ENCODE measurements around the gene CELA1.

Gene CELA1

GRCh38 chr12:51374361-51374760 lies 27.9 kb upstream of the CELA1 start:
- no peak for DNase-seq

DNA sequence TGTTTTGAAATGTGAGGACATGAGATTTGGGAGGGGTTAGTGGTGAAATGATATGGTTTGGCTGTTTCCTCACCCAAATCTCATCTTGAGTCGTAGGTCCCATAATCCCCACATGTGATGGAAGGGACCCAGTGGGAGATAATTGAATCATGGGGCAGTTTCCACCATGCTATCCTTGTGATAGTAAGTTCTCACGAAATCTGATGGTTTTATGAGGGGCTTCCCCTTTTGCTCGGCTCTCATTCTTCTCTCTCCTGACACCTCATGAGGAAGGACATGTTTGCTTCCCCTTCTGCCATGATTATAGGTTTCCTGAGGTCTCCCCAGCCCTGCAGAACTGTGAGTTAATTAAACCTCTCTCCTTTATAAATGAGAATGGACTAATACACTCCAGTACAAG lies 26.7 kb upstream of the CELA1 start:
- DNase-seq: peak; percentile 34

- no peak for DNase-seq
Measured at GRCh38 chr12:51372021-51372420, 25.5 kb upstream of the CELA1 start.

DNA sequence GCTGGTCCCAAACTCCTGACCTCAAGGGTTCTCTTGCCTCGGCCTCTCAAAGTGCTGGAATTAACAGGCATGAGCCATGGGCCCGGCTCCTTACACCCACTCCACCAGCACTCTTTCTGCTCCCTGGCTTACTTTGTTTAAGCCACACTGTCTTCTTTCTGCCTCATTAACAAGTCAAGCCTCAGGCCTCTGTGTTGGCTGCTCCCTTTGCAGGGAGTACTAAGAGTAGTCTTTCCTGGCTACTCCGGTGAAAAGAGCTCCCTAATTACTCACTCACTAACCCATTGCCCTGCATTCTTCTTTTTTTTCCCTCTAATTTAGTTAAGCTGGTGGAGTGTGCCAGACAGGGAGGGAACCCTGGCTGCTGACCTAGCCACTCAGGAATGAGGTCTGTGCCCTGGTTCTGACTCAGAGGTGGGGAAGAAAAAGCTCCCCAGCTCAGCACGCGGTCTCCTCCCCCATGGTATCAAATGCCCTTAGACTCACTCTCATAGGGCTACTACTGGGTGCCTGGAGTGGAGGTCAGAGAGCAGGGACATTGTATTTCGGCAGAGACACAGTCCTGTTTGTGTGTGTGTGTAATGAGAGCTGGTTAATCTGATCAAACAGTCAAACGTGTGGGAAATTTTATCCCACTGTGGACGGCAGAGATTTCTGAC lies 24.9 kb upstream of the CELA1 start:
- DNase-seq: no peak

DNA sequence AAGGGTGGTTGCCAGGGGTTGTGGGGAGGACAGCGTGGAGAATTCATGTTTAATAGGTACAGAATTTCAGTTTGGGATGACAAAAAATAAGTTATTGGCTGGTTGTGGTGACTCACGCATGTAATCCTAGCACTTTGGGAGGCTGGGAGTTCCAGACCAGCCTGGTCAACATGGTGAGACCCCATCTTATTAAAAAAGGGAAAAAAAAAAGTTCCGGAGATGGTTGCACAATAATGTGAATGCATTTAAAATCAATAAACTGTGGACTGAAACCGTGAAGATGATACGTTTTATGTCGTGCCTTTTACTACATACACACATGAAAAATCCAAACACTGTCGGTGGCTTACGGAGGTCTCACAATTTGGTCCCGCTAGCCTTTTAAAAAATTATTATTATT lies 24.2 kb upstream of the CELA1 start:
- DNase-seq: no peak

GRCh38 chr12:51369581-51369980 lies 23.1 kb upstream of the CELA1 start:
- no peak for DNase-seq

- DNase-seq: peak; percentile 90
Measured at GRCh38 chr12:51368640-51369517, 22.4 kb upstream of the CELA1 start.

DNA sequence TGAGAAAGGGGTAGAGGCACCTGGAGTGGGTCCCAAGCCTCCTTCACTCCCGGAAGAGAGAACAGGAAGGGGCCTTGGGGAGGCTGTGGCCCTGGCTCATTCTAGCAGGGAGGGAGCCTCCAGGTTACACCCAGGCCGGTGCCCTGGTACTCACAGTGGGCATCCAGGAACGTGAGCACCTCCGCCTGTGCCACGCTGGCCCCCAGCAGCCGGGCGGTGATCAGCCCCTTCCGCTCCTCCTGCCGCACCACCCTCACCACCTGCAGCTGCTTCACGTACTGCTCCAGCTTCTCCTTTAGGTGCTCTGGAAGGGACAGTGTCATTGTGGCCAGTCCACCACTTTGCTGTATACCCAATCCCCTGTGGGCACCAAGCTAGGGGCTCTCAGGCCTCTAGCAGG lies 18.8 kb upstream of the CELA1 start:
- no peak for DNase-seq

GRCh38 chr12:51364001-51364400 lies 17.5 kb upstream of the CELA1 start:
- DNase-seq: no peak

DNA sequence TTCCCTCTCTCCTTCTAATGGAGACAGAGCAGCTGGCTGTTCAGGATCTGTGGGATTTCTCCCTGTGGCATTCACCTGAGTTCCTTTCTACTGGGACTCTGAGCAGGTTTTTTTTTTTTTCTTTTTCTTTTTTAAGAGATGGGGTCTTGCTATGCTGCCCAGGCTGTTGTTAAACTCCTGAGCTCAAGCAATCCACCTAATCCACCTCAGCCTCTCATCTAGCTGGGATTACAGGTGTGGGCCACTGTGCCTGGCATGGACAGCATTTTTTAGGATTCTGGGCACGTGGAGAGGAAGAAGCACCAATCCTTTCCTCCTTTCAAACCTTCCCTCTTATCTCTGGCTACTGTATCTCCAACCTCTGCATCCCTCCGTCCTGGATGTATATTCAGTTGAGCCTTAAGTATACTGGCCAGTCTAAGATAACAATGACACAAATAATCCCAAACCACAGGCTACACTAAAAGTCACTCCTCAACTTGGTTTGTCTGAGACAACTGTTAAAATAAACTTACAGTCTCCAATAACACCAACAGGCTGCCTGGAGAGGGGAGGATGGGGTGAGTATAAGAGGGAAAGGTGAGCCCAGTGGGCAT lies 16.4 kb upstream of the CELA1 start:
- DNase-seq: peak; percentile 77

- no peak for DNase-seq
Measured at GRCh38 chr12:51362307-51362706, 15.8 kb upstream of the CELA1 start.

DNA sequence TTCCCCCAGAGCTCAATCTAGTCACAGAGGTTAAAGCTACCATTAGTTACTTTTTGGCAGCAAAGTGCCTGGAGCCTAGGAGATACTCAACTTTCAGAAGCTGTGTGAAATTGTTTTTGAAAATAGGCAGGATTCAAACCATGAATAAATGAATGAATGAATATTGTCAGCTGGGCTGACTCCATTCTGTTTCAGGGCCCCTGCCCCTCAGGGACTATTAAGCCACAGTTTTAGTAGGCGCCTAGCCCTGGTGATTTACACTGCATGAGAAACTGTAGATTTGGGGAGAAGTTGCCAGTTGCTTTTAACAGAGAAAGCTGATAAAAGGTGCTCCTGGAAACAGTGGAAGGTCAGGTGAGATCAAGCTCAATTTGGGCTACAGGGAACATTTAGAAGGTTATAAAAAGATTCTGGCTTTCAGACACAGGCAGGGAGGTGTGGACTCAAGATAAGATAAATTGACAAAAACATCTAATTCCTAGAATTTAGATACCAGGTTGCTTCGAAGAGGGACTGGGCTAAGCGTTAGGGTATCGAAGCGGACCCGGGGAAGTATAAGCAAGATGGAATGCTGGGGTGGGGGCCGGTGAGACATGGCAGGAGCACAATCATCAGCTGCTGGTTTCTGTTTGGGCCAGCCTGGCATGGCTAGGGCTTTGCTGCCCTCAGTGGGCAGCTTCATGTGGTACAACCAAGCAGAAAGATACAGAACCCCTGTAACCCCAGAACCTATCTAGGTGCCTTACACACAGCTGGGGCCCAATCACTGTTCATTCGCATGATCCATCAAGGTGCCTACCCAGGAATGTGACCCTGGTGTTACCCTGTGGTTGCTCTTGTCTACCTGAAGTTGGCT lies 14.9 kb upstream of the CELA1 start:
- peak; percentile 27 for DNase-seq

DNA sequence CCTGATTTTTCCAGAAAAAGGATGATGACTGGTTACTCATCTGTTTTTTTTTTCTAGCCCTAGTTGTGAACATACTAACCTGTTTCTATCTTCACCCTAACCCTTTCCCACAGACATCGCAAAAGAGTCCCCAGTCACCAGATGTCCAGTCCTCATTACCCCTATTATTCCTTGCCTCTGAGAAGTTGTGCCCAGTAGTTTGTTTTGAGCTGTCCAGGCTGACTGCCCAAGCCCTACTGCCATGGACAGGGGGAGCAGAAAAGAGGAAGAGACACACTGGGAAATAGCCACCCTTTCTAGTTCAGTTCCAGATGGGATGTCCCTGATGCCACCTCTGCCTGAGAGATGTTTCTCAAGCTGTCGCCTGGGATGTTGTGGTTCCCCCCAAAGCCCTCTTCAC lies 13.8 kb upstream of the CELA1 start:
- no peak for DNase-seq

GRCh38 chr12:51359851-51360250 lies 13.4 kb upstream of the CELA1 start:
- DNase-seq: no peak

DNA sequence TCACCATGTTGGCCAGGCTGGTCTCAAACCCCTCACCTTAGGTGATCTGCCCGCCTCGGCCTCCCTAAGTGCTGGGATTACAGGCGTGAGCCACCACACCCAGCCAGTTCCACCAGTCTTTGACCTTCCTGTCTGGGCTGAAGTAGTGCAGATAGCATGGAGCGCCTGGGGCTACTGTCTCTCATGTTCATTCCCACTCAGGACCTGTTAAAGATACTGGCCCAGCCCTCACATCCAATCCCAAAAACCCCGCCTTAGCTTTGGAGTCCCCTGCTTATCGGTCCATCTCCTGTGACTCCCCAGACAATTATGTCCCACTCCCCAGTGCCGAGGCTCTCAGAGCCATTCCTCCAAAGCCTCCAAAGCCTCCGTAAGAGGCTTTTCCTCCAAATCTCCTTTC lies 12.0 kb upstream of the CELA1 start:
- no peak for DNase-seq

- no peak for DNase-seq
Measured at GRCh38 chr12:51357374-51358047, 11.0 kb upstream of the CELA1 start.

DNA sequence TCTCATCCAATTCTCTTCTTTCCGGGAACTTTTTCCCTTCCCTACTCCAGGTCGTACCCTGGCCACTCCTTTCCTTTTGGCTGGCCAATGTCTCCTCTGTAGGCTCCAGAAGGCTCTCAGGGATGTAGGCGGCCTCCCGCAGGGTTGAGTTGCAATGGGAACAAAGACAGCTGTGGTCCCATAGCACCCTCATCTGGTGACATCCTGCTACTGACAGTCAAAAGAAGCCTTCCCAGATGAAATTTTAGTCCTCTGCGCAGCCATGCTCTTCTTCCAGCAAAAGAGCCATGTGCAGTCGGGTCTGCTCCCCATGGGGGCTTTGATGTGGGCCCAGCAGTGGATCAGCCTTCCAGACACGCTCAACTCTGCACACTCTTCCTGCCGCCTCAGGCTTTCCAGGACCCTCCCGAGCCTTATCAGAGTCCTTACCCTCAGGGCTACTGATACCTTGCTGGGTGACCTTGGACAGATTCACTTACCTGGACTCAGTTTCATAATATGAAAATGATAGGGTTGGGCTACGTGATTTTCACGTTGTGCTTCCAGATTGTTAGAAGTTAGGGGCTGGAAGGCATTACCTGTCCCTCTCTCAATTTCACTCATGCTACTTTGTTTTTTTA lies 5.5 kb upstream of the CELA1 start:
- peak; percentile 73 for DNase-seq

DNA sequence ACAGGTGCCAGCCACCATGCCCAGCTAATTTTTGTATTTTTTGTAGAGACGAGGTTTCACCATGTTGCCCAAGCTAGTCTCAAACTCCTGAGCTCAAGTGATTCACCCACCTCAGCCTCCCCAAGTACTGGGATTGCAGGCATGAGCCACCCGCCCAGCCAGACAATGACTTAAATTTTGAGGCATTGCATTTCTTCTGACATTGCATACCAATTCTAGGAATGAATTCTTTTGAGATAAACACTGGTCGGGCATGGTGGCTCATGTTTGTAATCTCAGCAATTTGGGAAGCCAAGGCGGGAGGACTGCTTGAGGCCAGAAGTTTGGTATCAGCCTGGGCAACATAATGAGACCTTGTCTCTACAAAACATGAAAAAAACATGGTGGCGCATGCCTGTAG lies 2.5 kb upstream of the CELA1 start:
- DNase-seq: no peak

DNA sequence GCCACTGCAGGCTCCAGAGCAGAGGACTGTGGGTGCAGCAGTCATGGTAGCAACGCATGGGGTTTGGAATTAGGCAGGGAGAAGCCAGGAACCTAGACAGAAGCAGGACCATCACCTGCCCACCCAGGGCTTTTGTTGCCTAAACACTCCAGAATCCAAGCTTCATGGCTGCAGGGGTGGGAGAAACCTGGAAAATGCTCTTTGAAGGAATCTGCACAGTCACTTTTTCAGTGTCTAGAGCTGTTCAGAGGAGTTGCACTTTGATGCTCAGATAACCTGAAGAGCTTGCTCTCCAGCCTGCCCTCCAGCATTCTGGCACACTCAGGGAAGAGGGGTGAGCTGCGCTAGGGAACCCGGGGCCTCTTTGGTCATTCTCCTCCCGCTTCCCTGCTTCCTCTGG lies 1.6 kb upstream of the CELA1 start:
- no peak for DNase-seq

DNA sequence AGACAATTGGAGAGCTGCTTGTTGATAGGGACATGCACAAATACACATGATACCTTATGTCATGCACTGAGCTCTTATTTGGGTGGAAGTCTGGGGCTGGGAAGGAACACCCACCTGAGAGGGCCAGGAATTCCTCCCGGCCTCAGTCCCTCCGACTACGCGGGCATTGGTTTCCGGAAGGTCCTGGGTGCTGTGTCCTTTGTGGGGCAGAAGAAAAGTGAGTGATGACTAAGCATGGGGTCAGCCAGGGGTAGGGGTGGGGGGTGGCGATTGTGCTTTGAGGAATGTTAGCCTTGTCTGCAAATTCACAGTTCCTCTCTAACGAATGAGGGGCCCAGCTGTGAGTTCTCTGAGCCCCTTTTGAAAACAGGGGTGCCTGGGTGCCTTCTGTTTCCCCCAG lies 798 bp downstream of the CELA1 start:
- DNase-seq: no peak

DNA sequence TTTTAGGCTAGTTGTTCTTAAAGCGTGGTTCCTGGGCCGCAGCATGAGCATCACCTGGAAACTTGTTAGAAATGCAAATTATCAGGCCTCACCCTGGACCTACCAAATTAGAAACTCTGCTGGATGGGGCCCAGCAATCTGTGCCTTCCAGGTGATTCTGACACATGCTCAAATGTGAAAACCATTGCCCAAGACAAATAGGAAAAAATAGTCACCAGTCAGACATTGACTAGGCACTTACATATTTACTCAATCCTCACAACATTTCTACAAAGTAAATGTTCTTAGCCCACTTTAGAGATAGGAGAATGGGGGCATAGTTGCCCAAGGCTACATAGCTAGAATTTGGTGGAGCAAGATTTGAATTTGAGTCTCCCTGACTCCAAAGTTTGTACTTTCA lies 3.3 kb downstream of the CELA1 start:
- no peak for DNase-seq

- no peak for DNase-seq
Measured at GRCh38 chr12:51342416-51342815, 4.1 kb downstream of the CELA1 start.
